Karpas-422 (cell line): Measurements from ENCODE around the gene OR11H6. TPM values are rescaled to one million over a fixed set of nuclear protein-coding genes. Genes with fewer than 3 reads are reported as not detected.

Experiments
- DNase-seq: peaks from one replicate; pipeline ENCODE4 v3.0.0-alpha.2; 2015
- H2AFZ ChIP-seq: fragments of 200-600 bp; sonication (generic); 2 replicates; pipeline ENCODE4 v1.6.1; 2014; ENCODE audit warnings: antibody characterized with exemption, low read length, mixed read lengths
- H3K27ac ChIP-seq: fragments of 200-600 bp; sonication (generic); 2 replicates; pipeline ENCODE4 v1.5.1; 2014; ENCODE audit warnings: mild to moderate bottlenecking, low read length, moderate library complexity
- H3K27me3 ChIP-seq: fragments of 200-600 bp; sonication (generic); 2 replicates; pipeline ENCODE4 v1.6.1; 2014; ENCODE audit warnings: low read length, mixed read lengths
- H3K36me3 ChIP-seq: fragments of 200-600 bp; sonication (generic); 2 replicates; pipeline ENCODE4 v1.6.1; 2014; ENCODE audit warnings: low read length, mixed read lengths; ENCODE audit not compliant: insufficient read depth
- H3K4me1 ChIP-seq: fragments of 200-600 bp; sonication (generic); 2 replicates; pipeline ENCODE4 v1.6.1; 2014; ENCODE audit warnings: mild to moderate bottlenecking, low read length, mixed read lengths
- H3K4me2 ChIP-seq: fragments of 200-600 bp; sonication (generic); 2 replicates; pipeline ENCODE4 v1.6.1; 2014; ENCODE audit warnings: low read length, low read depth, mild to moderate bottlenecking; ENCODE audit not compliant: poor library complexity, severe bottlenecking
- H3K4me3 ChIP-seq: fragments of 200-600 bp; sonication (generic); 2 replicates; pipeline ENCODE4 v1.5.1; 2014; ENCODE audit warnings: mild to moderate bottlenecking, antibody characterized with exemption, low read length, mixed read lengths
- H3K79me2 ChIP-seq: fragments of 200-600 bp; sonication (generic); 2 replicates; pipeline ENCODE4 v1.6.1; 2014; ENCODE audit warnings: mild to moderate bottlenecking, low read length, mixed read lengths
- H3K9ac ChIP-seq: fragments of 200-600 bp; sonication (generic); 2 replicates; pipeline ENCODE4 v1.6.0; 2014; ENCODE audit warnings: low read length
- H3K9me2 ChIP-seq: fragments of 200-600 bp; sonication (generic), shearing (Covaris generic); replicated peaks from 2 replicates; pipeline ENCODE4 v1.6.0; 2014; ENCODE audit warnings: mild to moderate bottlenecking, low read length, moderate library complexity; ENCODE audit not compliant: insufficient read depth
- H3K9me3 ChIP-seq: fragments of 300-700, 200-600 bp; sonication (generic); 2 replicates; pipeline ENCODE4 v1.6.1; 2014; ENCODE audit warnings: low read length, mixed read lengths
- H4K20me1 ChIP-seq: fragments of 200-600 bp; sonication (generic); 2 replicates; pipeline ENCODE4 v1.6.1; 2014; ENCODE audit warnings: mild to moderate bottlenecking, antibody characterized with exemption, low read length, low read depth; ENCODE audit not compliant: insufficient read depth
- small RNA-seq: library from RNA; depleted of rRNA; stranded (forward); fragments of <200 nt; gene quantifications from one replicate; pipeline ENCODE3, GENCODE V24; 2014
- total RNA-seq: library from RNA; depleted of rRNA; stranded (reverse); fragments of >200 nt; shearing (Covaris generic); gene quantifications from 2 replicates; pipeline ENCODE4 v1.2.3, GENCODE V29; 2014; ENCODE audit warnings: low replicate concordance; rRNA removed

The OR11H6 gene
- total RNA-seq, 1 experiment from 2014 or later = not detected

DNA sequence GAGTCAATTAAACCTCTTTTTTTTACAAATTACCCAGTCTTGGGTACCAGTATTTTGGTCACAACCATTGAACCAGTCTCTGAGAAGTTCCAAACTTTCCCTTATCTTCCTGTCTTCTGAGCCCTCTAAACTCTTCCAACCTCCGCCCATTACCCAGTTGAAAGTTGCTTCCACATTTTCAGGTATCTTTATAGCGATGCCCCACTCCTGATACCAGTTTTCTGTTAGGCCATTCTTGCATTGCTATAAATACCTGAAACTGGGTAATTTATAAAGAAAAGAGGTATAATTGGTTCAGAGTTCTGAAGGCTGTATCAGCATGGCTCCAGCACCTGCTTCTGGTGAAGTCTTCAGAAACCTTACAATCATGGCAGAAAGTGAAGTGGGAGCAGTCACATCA, 50.6 kb downstream of the OR11H6 start:
- Histone ChIP-seq H3K27me3 (no peaks in the 10 kb centered on the region), H3K36me3 (peaks cover 16% of the 10 kb centered on the region), H3K9me2 (no peaks in the 10 kb centered on the region), H3K4me2 (no peak overlapping the region), H3K79me2 (no peaks in the 10 kb centered on the region), H3K9ac (no peak overlapping the region), H3K4me3 (no peak overlapping the region), H2AFZ (no peak overlapping the region), H4K20me1 (no peaks in the 10 kb centered on the region), H3K4me1 (no peaks in the 10 kb centered on the region), H3K27ac (no peak overlapping the region), H3K9me3 (peaks cover 10% of the 10 kb centered on the region; the same call in 1 of the 2 replicates)
- DNase-seq = no peak

Small RNAs within 50 kb of the gene (small RNA-seq; reads per million reads assigned to genes)
- not detected for gene GTF2IP22

Other genes starting within 250 kb of the OR11H6 start
- gene OR4K15, start 248.1 kb upstream of the OR11H6 start, total RNA-seq = not detected in 2 replicates
- gene OR4Q2, start 221.5 kb upstream of the OR11H6 start, total RNA-seq = not detected in 2 replicates
- not detected in 2 replicates for gene OR4K14, start 204.4 kb upstream of the OR11H6 start, total RNA-seq
- not detected in 2 replicates for gene OR4K13, start 187.7 kb upstream of the OR11H6 start, total RNA-seq
- gene OR4L1, start 163.7 kb upstream of the OR11H6 start, total RNA-seq = not detected in 2 replicates
- gene OR4K17, start 113.0 kb upstream of the OR11H6 start, total RNA-seq = not detected in 2 replicates
- not detected in 2 replicates for gene OR4N5, start 84.9 kb upstream of the OR11H6 start, total RNA-seq
- not detected in 2 replicates for gene OR11G2, start 32.8 kb upstream of the OR11H6 start, total RNA-seq
- gene OR11H7, start 5.3 kb downstream of the OR11H6 start, total RNA-seq = not detected in 2 replicates
- not detected in 2 replicates for gene OR11H4, start 15.6 kb downstream of the OR11H6 start, total RNA-seq
- 24.6 and 28.0 TPM in 2 replicates for gene TTC5, start 82.2 kb downstream of the OR11H6 start, total RNA-seq
- gene CCNB1IP1, start 109.6 kb downstream of the OR11H6 start, total RNA-seq = 103 and 127 TPM in 2 replicates
- 25.0 and 33.4 TPM in 2 replicates for gene PARP2, start 119.9 kb downstream of the OR11H6 start, total RNA-seq
- 23.0 and 23.1 TPM in 2 replicates for gene TEP1, start 189.8 kb downstream of the OR11H6 start, total RNA-seq
- not detected in 2 replicates for gene KLHL33, start 212.5 kb downstream of the OR11H6 start, total RNA-seq
- 63.0 and 84.1 TPM in 2 replicates for gene OSGEP, start 231.1 kb downstream of the OR11H6 start, total RNA-seq
- 97.8 and 118 TPM in 2 replicates for gene APEX1, start 231.5 kb downstream of the OR11H6 start, total RNA-seq
- gene PIP4P1, start 237.7 kb downstream of the OR11H6 start, total RNA-seq = 29.4 and 45.2 TPM in 2 replicates
- 104 and 138 TPM in 2 replicates for gene PNP, start 245.7 kb downstream of the OR11H6 start, total RNA-seq